Mucosa of rectum (tissue), 2 donors: ENCODE measurements around the gene EDN1.

Experiments
- H3K27ac ChIP-seq, 2 donors: one replicate each; pipeline ENCODE4 v1.7.0; 2013; ENCODE audit warnings: inconsistent platforms in 2 of 2, low read depth in 2 of 2, low read length in 2 of 2
- H3K27me3 ChIP-seq, 2 donors: one replicate each; pipeline ENCODE4 v1.7.0; 2013; ENCODE audit warnings: low read length in 2 of 2; ENCODE audit not compliant: control insufficient read depth in 2 of 2, insufficient read depth in 2 of 2
- H3K36me3 ChIP-seq, 2 donors: one replicate each; pipeline ENCODE4 v1.7.0; 2013; ENCODE audit warnings: low read length in 2 of 2; ENCODE audit not compliant: control insufficient read depth in 2 of 2, insufficient read depth in 2 of 2
- H3K4me1 ChIP-seq, 2 donors: one replicate each; pipeline ENCODE4 v1.7.0; 2013; ENCODE audit warnings: low read length in 2 of 2, mild to moderate bottlenecking in 1 of 2; ENCODE audit not compliant: control insufficient read depth in 2 of 2, insufficient read depth in 2 of 2
- H3K4me3 ChIP-seq, 2 donors: one replicate each; pipeline ENCODE4 v1.7.0; 2013; ENCODE audit warnings: low read length in 2 of 2
- H3K9ac ChIP-seq, 2 donors: one replicate each; pipeline ENCODE4 v1.7.0; 2013; ENCODE audit warnings: low read length in 2 of 2, low read depth in 1 of 2, mild to moderate bottlenecking in 1 of 2
- H3K9me3 ChIP-seq, 2 donors: one replicate each; pipeline ENCODE4 v1.7.0; 2013; ENCODE audit warnings: low read length in 2 of 2; ENCODE audit not compliant: control insufficient read depth in 2 of 2
- donor health status: healthy.
- donor health status: Normal muscosa, but diverticular disease.

The EDN1 gene

DNA sequence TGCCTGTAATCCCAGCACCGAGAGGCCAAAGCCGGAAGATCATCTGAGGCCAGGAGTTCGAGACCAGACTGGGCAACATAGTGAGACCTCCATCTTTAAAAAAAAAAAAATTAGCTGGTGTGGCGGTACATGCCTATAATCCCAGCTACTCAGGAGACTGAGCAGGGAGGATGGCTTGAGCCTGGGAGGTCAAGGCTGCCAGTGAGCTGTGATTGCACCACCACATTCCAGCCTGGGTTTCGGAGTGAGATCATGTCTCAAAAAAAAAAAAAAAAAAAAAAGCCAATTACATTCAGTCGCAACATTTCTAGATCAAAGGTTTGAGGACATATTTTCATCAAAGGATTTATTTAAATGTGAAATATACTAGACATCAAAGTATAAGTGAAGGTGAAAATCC, 32.0 kb upstream of the EDN1 start:
- Histone ChIP-seq H3K4me1 (peaks cover 6 to 19% of the 10 kb centered on the region in 2 donors), H3K27ac (no peak overlapping the region), H3K4me3 (no peak overlapping the region), H3K27me3 (no peaks in the 10 kb centered on the region), H3K9me3 (no peaks in the 10 kb centered on the region), H3K9ac (no peak overlapping the region), H3K36me3 (no peaks in the 10 kb centered on the region)

DNA sequence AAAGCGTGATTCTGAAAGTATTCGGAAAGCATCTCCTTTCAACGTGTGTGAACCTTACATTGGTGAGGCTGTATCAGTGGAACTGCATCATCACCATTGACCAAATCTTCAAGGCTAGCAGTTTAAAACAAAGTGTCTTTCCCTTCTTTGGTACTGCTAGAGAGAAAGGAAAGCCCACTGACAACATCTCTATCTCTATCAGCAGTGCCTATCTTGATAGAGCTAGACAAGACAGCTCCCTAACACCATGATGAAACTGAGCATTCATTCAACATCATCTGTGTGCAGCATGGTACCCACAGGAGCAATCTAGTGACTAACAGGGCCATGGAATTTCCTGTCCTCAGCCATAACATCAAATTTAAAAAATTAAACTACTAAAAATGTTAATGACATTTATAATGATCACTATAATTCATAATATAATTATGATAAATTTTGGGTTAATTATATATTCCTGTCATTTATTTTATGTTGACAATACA, 31.5 kb upstream of the EDN1 start:
- no peak overlapping the region for H3K4me3 ChIP-seq
- no peaks in the 10 kb centered on the region for H3K36me3 ChIP-seq
- no peaks in the 10 kb centered on the region for H3K9me3 ChIP-seq
- H3K9ac ChIP-seq, result no peak overlapping the region
- H3K27ac ChIP-seq, result no peak overlapping the region
- H3K27me3 ChIP-seq, result no peaks in the 10 kb centered on the region
- peaks cover 7 to 23% of the 10 kb centered on the region in 2 donors for H3K4me1 ChIP-seq

DNA sequence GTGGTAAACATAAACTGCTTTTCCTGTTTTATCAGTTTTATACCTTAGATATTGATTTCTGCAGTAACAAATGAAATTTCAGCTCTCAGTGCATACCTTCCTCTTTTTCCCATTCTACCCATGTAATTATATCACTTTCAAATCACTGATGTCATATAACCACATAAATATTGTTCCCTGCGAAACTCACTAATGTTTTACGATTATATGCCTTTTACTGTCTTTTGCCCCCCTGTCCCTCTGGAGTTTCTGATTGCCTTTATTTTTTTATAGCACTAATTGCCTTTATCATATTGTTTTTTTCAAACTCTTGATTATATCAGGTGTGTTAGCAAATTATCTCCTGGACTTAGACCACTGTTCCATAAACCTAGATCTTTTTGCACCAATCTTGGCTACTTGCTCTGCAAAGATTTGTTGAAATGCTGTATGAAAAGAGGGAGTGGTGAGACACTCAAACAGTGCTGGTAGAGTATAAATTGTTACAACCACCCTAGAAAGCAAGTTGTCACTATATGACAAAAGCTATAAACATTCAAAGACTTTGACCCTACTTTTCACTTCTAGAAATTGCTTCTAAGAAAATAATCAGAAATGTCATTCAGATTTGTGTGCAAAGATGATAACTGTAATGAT, 29.6 kb upstream of the EDN1 start:
- Histone ChIP-seq H3K36me3 (no peaks in the 10 kb centered on the region), H3K27me3 (no peaks in the 10 kb centered on the region), H3K4me1 (peaks cover 7 to 21% of the 10 kb centered on the region in 2 donors), H3K9ac (peak overlapping the region in 1 of 2 donors; percentile 57), H3K27ac (peak overlapping the region; percentile 83 to 93), H3K9me3 (no peaks in the 10 kb centered on the region), H3K4me3 (peak overlapping the region; percentile 61 to 64)

DNA sequence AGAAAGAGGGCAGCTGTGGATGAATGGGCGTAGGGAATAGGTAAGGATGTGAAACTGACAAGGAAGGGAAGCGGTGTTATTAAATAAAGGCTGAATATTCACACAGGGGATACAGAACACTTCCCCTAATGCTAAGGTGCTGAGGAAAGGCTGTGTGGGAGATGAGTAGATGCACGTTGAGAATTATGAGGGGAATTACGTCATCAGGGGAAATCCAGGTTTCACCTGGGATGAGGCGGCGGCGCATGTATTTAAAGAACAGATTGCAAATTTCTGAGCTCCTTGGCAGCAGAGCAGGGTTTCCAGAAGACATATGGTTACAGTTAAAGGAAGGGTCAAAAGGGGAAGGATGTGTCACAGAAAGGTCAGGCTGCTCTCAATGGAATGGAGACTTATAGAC, 28.7 kb upstream of the EDN1 start:
- Histone ChIP-seq H3K36me3 (no peaks in the 10 kb centered on the region), H3K4me1 (peaks cover 7 to 21% of the 10 kb centered on the region in 2 donors), H3K4me3 (peak overlapping the region; percentile 61 to 64), H3K27ac (peak overlapping the region; percentile 83 to 93), H3K9me3 (no peaks in the 10 kb centered on the region), H3K9ac (peak overlapping the region; percentile 47 to 57), H3K27me3 (no peaks in the 10 kb centered on the region)

DNA sequence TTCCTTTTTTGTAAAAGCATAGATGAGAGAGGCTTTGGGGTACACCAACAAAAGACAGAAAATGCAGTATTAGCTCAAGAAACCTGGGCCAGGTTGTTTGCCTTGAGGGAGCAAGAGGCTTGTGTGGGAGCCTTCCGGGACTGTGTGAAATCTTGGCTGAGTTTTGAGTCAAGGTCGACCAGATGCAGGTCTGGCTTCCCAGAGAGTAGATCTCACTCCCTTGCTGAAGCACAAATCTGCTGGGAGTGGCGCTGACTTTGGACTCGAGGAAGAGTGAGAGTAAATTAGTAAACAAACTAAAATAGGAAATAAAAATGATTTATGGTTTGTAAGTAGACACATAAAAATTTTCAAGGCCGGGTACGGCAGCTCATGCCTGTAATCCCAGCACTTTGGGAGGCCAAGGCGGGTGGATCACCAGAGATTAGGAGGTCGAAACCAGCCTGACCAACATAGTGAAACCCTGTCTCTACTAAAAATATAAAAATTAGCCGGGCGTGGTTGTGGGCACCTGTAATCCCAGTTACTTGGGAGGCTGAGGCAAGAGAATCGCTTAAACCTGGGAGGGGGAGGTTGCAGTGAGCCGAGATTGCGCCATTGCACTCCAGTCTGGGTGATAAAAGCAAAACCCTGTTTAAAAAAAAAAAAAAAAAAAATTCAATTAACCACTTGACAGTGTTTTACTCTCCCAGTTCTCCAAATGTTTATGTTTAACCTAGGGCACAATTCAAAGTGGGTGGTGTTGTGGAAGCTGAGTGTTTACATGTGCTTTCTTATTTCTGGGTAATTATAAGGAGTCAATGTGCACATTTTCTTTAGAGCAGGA, 27.7 kb upstream of the EDN1 start:
- H3K27ac ChIP-seq, result peak overlapping the region; percentile 83 to 93

DNA sequence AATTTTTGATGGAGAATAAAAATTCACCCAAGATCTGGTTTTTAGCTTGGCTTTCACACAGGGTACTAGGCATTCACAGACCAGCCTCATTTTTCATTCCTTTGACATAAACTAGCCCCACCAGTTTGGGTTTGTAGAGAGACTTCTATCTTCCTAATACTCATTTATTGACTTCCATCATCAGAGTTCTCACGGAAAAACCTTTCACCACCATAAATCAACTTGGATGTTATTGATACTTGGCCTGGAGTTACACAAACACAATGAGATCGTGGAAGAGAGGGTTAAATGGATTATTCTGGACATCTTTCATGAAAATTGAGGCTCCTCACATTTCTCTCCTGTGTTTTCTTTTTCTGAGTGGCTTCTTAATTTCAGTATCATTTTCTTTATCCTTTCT, 26.8 kb upstream of the EDN1 start:
- no peaks in the 10 kb centered on the region for H3K9me3 ChIP-seq
- H3K27ac ChIP-seq, result peak overlapping the region in 1 of 2 donors; percentile 83
- H3K36me3 ChIP-seq, result no peaks in the 10 kb centered on the region
- no peak overlapping the region for H3K4me3 ChIP-seq
- H3K9ac ChIP-seq, result no peak overlapping the region
- H3K4me1 ChIP-seq, result peaks cover 7 to 21% of the 10 kb centered on the region in 2 donors
- H3K27me3 ChIP-seq, result no peaks in the 10 kb centered on the region

More for the DNA sequence above, 27.7 kb upstream of the EDN1 start:
- Histone ChIP-seq H3K4me3 (peak overlapping the region; percentile 61 to 64), H3K9ac (peak overlapping the region; percentile 47 to 57), H3K36me3 (no peaks in the 10 kb centered on the region), H3K4me1 (peaks cover 7 to 21% of the 10 kb centered on the region in 2 donors), H3K27me3 (no peaks in the 10 kb centered on the region), H3K9me3 (no peaks in the 10 kb centered on the region)

DNA sequence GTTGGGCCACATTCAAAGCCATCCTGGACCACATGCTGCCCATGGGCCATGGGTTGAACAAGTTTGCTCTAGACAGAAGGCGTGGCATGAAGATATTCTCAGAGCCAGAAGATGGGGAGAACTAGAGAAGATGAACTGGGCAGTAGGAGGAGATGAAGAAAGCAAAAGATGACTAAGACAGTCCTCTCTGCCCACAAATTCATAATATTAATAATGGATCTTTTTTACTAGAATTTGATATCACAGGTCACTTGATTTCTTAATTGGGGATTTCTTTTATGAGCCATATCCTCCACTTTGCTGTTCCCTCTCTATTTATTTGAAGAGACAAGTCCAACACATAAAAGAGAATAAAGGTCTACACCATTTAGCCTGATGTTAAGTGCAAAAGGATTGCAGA, 25.5 kb upstream of the EDN1 start:
- no peak overlapping the region for H3K4me3 ChIP-seq

DNA sequence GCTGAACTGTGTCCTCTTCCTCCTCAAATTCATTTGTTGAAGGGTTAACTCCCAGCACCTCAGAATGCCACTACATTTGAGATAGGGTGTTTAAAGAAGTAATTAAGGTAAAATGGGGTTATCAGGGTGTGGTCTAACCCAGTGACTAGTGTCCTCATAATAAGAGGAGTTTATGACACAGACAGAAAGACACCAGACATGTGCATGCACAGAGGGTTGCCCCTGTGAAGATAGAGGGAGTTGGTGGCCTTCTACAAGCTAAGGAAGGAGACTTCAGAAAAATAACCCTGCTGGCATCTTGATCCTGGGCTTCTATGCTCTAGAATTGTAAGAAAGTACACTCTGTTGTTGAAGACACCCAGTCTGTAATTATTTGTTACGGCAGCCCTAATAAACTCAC, 24.9 kb upstream of the EDN1 start:
- Histone ChIP-seq H3K4me1 (peaks cover 7 to 21% of the 10 kb centered on the region in 2 donors), H3K27ac (no peak overlapping the region), H3K4me3 (no peak overlapping the region), H3K27me3 (no peaks in the 10 kb centered on the region), H3K9me3 (no peaks in the 10 kb centered on the region), H3K9ac (no peak overlapping the region), H3K36me3 (no peaks in the 10 kb centered on the region)

More for the DNA sequence above, 25.5 kb upstream of the EDN1 start:
- H3K4me1 ChIP-seq, result peaks cover 7 to 21% of the 10 kb centered on the region in 2 donors
- H3K36me3 ChIP-seq, result no peaks in the 10 kb centered on the region
- H3K27me3 ChIP-seq, result no peaks in the 10 kb centered on the region
- H3K9me3 ChIP-seq, result no peaks in the 10 kb centered on the region
- H3K27ac ChIP-seq, result no peak overlapping the region
- H3K9ac ChIP-seq, result no peak overlapping the region

DNA sequence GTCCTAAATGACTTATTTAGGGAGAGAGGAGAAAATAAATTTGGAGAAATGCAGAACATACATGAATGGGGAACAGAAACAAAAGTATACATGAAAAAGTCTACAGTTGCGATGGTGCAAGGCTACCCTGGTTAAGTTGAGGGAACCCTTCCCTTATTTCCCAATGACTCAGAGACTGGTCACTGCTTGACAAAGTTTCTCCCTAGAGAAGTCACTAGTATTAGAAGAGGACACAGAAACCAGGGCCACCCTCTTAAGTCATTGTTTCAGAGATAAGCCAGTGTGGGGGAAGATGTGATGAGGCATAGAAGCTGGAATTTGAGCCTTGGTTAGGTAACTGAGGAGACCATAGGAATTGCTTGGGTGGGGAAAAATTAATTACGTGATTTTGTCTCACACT, 24.4 kb upstream of the EDN1 start:
- H3K9ac ChIP-seq, result no peak overlapping the region
- H3K36me3 ChIP-seq, result no peaks in the 10 kb centered on the region
- H3K27ac ChIP-seq, result no peak overlapping the region
- no peak overlapping the region for H3K4me3 ChIP-seq
- no peaks in the 10 kb centered on the region for H3K27me3 ChIP-seq
- no peaks in the 10 kb centered on the region for H3K9me3 ChIP-seq
- peaks cover 7 to 21% of the 10 kb centered on the region in 2 donors for H3K4me1 ChIP-seq

DNA sequence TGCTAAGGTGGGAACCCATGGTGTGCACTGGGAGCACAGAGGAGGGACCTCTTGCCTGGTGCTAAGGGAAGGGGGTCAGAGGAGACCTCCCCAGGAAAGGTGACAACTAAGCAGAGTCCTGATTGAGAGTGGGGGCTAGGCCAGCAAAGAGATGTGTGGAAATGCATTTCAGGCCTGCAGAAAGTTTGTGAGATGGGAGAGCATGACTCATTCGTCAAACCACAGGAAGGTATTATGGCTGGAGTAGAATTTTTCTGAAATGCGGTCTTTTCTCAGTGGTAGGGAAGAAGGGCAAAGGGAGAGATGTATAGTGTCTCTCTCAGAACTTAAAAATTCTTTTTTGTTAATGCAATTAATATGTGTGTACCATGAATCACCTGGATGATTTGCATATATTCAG, 23.6 kb upstream of the EDN1 start:
- Histone ChIP-seq H3K36me3 (no peaks in the 10 kb centered on the region), H3K9me3 (peaks cover 0 to 5% of the 10 kb centered on the region in 2 donors), H3K27ac (no peak overlapping the region), H3K4me1 (peaks cover 3 to 15% of the 10 kb centered on the region in 2 donors), H3K4me3 (no peak overlapping the region), H3K27me3 (no peaks in the 10 kb centered on the region), H3K9ac (no peak overlapping the region)
